HCT116 (cell line): ENCODE results near the gene ZDHHC14. TPM values are rescaled to one million over a fixed set of nuclear protein-coding genes. Genes with fewer than 3 reads are reported as not detected.

Source experiments
- ATAC-seq: fragments of 200-7000 bp; cut with Tn5 transposase; 2 replicates; pipeline ENCODE4 v1.9.1; 2020; ENCODE audit warnings: mild to moderate bottlenecking, moderate library complexity
- BruUV-seq: library from RNA; stranded (reverse); fragments of 400-500 nt; replicated peaks from 2 replicates; lab custom pipeline; 2021; lab: Mats Ljungman, UMichigan
- CTCF ChIA-PET: fragments of 300-600 bp; sonication (Branson Sonifier 250); formaldehyde crosslinking; loops from one replicate; lab custom pipeline; 2021; ENCODE audit warnings: antibody characterized with exemption; lab: Charles Lee
- POLR2A ChIA-PET: fragments of 300-600, 350-600 bp; sonication (Branson Sonifier 250); formaldehyde crosslinking; loops from one replicate; lab custom pipeline; 2021; ENCODE audit warnings: antibody characterized with exemption; lab: Charles Lee
- RAD21 ChIA-PET, 2 experiments: fragments of 300-600 bp; sonication (Branson Sonifier 250); formaldehyde crosslinking; loops; one replicate each; lab custom pipeline; 2023; ENCODE audit warnings: low total read pairs in 2 of 2; ENCODE audit not compliant: uncharacterized antibody in 2 of 2, unreplicated experiment in 2 of 2, low non-redundant PET in 1 of 2; lab: Charles Lee
- DNase-seq: peaks from one replicate; pipeline ENCODE4 v3.0.0-alpha.2; 2010; ENCODE audit warnings: low read depth, low spot score
- H2AFZ ChIP-seq: fragments of 200-600 bp; shearing (Covaris generic), sonication (generic); 2 replicates; pipeline ENCODE4 v1.6.1; 2017; ENCODE audit warnings: low read depth, mixed run types, mixed read lengths, antibody characterized with exemption, low read length; ENCODE audit not compliant: poor library complexity, severe bottlenecking
- H3K27ac ChIP-seq: 2 replicates; pipeline ENCODE4 v1.5.1; 2012; ENCODE audit warnings: low read depth, low read length
- H3K27me3 ChIP-seq: fragments of 200-600 bp; sonication (generic); 2 replicates; pipeline ENCODE4 v1.6.1; 2016; ENCODE audit warnings: mixed run types, low read length, mixed read lengths; ENCODE audit not compliant: insufficient read depth
- H3K36me3 ChIP-seq, 2 experiments: fragments of 200-500 bp in 1 of 2; fragments of 200-600 bp in 1 of 2; sonication (Bioruptor generic) in 1 of 2; sonication (generic) in 1 of 2; 2 replicates each; pipeline versions ENCODE4 v1.5.1 to v1.6.1; 2014 to 2016; ENCODE audit warnings: low read length in 2 of 2, inconsistent platforms in 1 of 2, mixed read lengths in 1 of 2, mixed run types in 1 of 2; ENCODE audit not compliant: insufficient read depth in 2 of 2, control insufficient read depth in 1 of 2
- H3K4me1 ChIP-seq, 2 experiments: fragments of 200-600 bp in 1 of 2; sonication (generic) in 1 of 2; 2 replicates each; pipeline versions ENCODE4 v1.5.1 to v1.6.1; 2012 to 2017; ENCODE audit warnings: low read length in 2 of 2, inconsistent platforms in 1 of 2, mild to moderate bottlenecking in 1 of 2, mixed read lengths in 1 of 2, mixed run types in 1 of 2, moderate library complexity in 1 of 2; ENCODE audit not compliant: insufficient read depth in 2 of 2, control insufficient read depth in 1 of 2
- H3K4me2 ChIP-seq: fragments of 200-600 bp; sonication (generic); 2 replicates; pipeline ENCODE4 v1.6.1; 2017; ENCODE audit warnings: mixed run types, low read length, mixed read lengths
- H3K4me3 ChIP-seq, 2 experiments: fragments of 200-600 bp in 1 of 2; sonication (generic) in 1 of 2; replicated peaks in 1 of 2; 2 replicates each; pipeline ENCODE4 v1.5.1; 2011 to 2016; ENCODE audit warnings: low read length in 2 of 2, control low read depth in 1 of 2, low read depth in 1 of 2, mild to moderate bottlenecking in 1 of 2, mixed read lengths in 1 of 2, mixed run types in 1 of 2
- H3K79me2 ChIP-seq: fragments of 200-600 bp; sonication (generic); 2 replicates; pipeline ENCODE4 v1.6.1; 2017; ENCODE audit warnings: mild to moderate bottlenecking, mixed run types, low read length, moderate library complexity, mixed read lengths; ENCODE audit not compliant: insufficient read depth
- H3K9ac ChIP-seq: fragments of 200-600 bp; sonication (generic); 2 replicates; pipeline ENCODE4 v1.6.1; 2016; ENCODE audit warnings: low read length, mixed read lengths
- H3K9me2 ChIP-seq: fragments of 200-600 bp; sonication (generic), shearing (Covaris generic); 2 replicates; pipeline ENCODE4 v1.6.1; 2017; ENCODE audit warnings: mixed run types, mild to moderate bottlenecking, moderate library complexity; ENCODE audit not compliant: insufficient read depth
- H3K9me3 ChIP-seq, 2 experiments: fragments of 200-500 bp in 1 of 2; fragments of 200-600 bp in 1 of 2; sonication (Bioruptor generic) in 1 of 2; sonication (generic) in 1 of 2; 2 replicates each; pipeline ENCODE4 v1.6.1; 2014 to 2017; ENCODE audit warnings: low read length in 2 of 2, mixed read lengths in 2 of 2, inconsistent platforms in 1 of 2, low read depth in 1 of 2, mild to moderate bottlenecking in 1 of 2, mixed run types in 1 of 2, moderate library complexity in 1 of 2; ENCODE audit not compliant: control insufficient read depth in 1 of 2, insufficient read depth in 1 of 2
- H4K20me1 ChIP-seq: fragments of 200-600 bp; sonication (generic), shearing (Covaris generic); 2 replicates; pipeline ENCODE4 v1.6.1; 2017; ENCODE audit warnings: mixed run types, mild to moderate bottlenecking, moderate library complexity; ENCODE audit not compliant: insufficient read depth
- CBX3 ChIP-seq: IDR thresholded peaks from 2 replicates; pipeline ENCODE4 v1.6.1; 2012; ENCODE audit warnings: low read depth
- ELF1 ChIP-seq: IDR thresholded peaks from 2 replicates; pipeline ENCODE4 v1.6.1; 2012; ENCODE audit warnings: low read depth, borderline replicate concordance
- EZH2phosphoT487 ChIP-seq: fragments of 200-600 bp; IDR thresholded peaks from 2 replicates; pipeline ENCODE4 v1.6.1; 2018; ENCODE audit warnings: antibody characterized with exemption, borderline replicate concordance
- FOSL1 ChIP-seq: IDR thresholded peaks from 2 replicates; pipeline ENCODE4 v1.6.1; 2012; ENCODE audit warnings: low read depth
- JUND ChIP-seq: IDR thresholded peaks from 2 replicates; pipeline ENCODE4 v1.6.1; 2012
- REST ChIP-seq: IDR thresholded peaks from 2 replicates; pipeline ENCODE4 v1.6.1; 2012; ENCODE audit warnings: low read depth
- SP1 ChIP-seq: IDR thresholded peaks from 2 replicates; pipeline ENCODE4 v1.6.1; 2012; ENCODE audit warnings: low read depth
- SRF ChIP-seq: IDR thresholded peaks from 2 replicates; pipeline ENCODE4 v1.6.1; 2012; ENCODE audit warnings: low read depth
- TCF7L2 ChIP-seq: IDR thresholded peaks from 2 replicates; pipeline ENCODE4 v1.7.0; 2011; ENCODE audit warnings: borderline replicate concordance, inconsistent platforms; ENCODE audit not compliant: insufficient read depth, insufficient read length; ENCODE audit errors: extremely low read depth
- ZFX ChIP-seq: fragments of 450-650 bp; IDR thresholded peaks from 2 replicates; pipeline ENCODE4 v1.6.1; 2017
- ZNF274 ChIP-seq: fragments of 200-500 bp; sonication (Bioruptor generic); IDR thresholded peaks from 2 replicates; pipeline ENCODE4 v1.6.1; 2014; ENCODE audit warnings: mild to moderate bottlenecking, low read depth, low read length, inconsistent platforms
- intact Hi-C: fragments of 100-400 bp; cut with micrococcal nuclease; formaldehyde crosslinking; loops from 2 replicates; pipeline ENCODE4 v1.10.0; 2022
- total RNA-seq: library from RNA; stranded (reverse); gene quantifications from one replicate; pipeline ENCODE4 v1.2.1, GENCODE V29; 2021; ENCODE audit not compliant: unreplicated experiment
- TF ChIP-seq, protein P1 (sequence below), 3 experiments: fragments of 200-600 bp in 1 of 3; sonication (generic) in 1 of 3; IDR thresholded peaks in 2 of 3; conservative IDR thresholded peaks in 1 of 3; 2 replicates each; pipeline ENCODE4 v1.5.1; 2012 to 2017; ENCODE audit warnings: low read depth in 2 of 3, low read length in 2 of 3, antibody characterized with exemption in 1 of 3, borderline replicate concordance in 1 of 3, control low read depth in 1 of 3, mild to moderate bottlenecking in 1 of 3, mixed read lengths in 1 of 3, mixed run types in 1 of 3, moderate library complexity in 1 of 3; ENCODE audit not compliant: insufficient read depth in 1 of 3
- TF ChIP-seq, protein P2 (sequence below): IDR thresholded peaks from 2 replicates; pipeline ENCODE4 v1.6.1; 2011; ENCODE audit warnings: mild to moderate bottlenecking, low read length, moderate library complexity; ENCODE audit not compliant: insufficient replicate concordance; ENCODE audit errors: extremely low read depth
- TF ChIP-seq, protein P3 (sequence below): IDR thresholded peaks from 2 replicates; pipeline ENCODE4 v1.6.1; 2012
- TF ChIP-seq, protein P4 (sequence below): IDR thresholded peaks from 2 replicates; pipeline ENCODE4 v1.6.1; 2012

ZDHHC14 gene
- total RNA-seq, 1 experiment from 2014 or later = 5.3 TPM

DNA sequence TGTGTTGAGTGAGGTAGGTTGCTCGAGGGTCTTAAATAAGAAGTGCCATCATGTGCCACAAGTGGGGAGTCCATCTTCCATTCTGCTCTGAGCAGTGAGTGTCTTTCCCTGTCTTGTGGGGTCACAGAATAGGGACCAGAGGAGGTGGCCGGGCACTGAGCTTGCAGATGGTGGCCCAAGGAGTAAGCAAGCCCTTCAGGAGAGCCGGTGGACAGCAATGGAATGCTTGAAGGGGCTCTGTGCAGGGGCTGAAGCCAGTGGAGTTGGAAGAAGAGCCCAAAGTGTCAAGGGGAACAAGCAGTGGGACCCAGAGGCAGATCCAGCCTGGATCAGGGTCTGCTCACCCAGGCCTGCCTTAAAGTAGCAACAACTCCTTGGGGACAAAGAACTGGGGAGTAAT, 228.6 kb downstream of the ZDHHC14 start (continued):
- TF ChIP-seq, protein P1, sequence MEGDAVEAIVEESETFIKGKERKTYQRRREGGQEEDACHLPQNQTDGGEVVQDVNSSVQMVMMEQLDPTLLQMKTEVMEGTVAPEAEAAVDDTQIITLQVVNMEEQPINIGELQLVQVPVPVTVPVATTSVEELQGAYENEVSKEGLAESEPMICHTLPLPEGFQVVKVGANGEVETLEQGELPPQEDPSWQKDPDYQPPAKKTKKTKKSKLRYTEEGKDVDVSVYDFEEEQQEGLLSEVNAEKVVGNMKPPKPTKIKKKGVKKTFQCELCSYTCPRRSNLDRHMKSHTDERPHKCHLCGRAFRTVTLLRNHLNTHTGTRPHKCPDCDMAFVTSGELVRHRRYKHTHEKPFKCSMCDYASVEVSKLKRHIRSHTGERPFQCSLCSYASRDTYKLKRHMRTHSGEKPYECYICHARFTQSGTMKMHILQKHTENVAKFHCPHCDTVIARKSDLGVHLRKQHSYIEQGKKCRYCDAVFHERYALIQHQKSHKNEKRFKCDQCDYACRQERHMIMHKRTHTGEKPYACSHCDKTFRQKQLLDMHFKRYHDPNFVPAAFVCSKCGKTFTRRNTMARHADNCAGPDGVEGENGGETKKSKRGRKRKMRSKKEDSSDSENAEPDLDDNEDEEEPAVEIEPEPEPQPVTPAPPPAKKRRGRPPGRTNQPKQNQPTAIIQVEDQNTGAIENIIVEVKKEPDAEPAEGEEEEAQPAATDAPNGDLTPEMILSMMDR (IDR thresholded peaks at IDR 0.05 in 2 of 3, conservative IDR thresholded peaks at IDR 0.05 in 1 of 3; ENCODE audit: borderline replicate concordance in 1 of 3, insufficient read depth in 1 of 3, low read depth in 2 of 3, low read length in 2 of 3) = no peak
- no peak for TF ChIP-seq SP1
- no peak for TF ChIP-seq JUND

DNA sequence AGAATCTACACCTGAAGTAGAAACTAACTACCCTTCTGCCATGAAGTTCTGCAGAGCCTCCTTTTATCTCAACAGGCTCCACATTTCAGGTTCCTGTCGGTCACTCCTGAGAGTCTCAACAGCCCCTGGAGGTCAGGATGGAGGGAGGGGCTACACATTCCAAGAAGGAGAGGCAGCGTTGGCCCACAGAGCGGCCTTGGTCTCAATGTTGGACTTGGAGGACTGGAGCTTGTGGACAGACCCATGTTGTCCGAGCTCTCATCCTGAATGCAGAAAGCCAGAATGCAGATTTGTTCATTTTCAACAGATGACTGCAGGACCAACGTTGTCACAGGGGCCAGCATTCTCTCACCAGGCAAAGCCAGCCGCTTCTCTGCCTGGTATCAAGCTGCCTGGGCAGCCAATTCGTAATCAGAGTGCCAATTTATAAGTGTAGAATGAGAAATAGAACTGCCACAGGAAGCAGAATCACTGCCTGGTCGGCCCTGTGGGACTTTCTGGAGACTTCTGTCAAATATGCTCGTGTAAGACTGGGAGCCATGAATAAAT, 229.5 kb downstream of the ZDHHC14 start:
- H3K9me2 ChIP-seq = no peaks in the 10 kb centered on the region
- H4K20me1 ChIP-seq = no peaks in the 10 kb centered on the region
- no peak overlapping the region for H3K27ac ChIP-seq
- H3K4me2 ChIP-seq = no peak overlapping the region
- BruUV-seq = no TSS peak
- H3K4me1 ChIP-seq = peaks cover 18 to 29% of the 10 kb centered on the region in 2 experiments
- no peaks in the 10 kb centered on the region for H3K79me2 ChIP-seq
- H3K27me3 ChIP-seq = no peaks in the 10 kb centered on the region
- CTCF ChIA-PET = no interaction called here
- ATAC-seq (no peak), DNase-seq (no peak)
- intact Hi-C loops = loop anchor here (5.0 kb wide), 2 partner anchors 228 to 288 kb away; partner anchors contain the start of genes TMEM242 and ZDHHC14
- no peak overlapping the region for H3K9ac ChIP-seq
- RAD21 ChIA-PET = no interaction called here
- H3K9me3 ChIP-seq = no peaks in the 10 kb centered on the region
- no peak for TF ChIP-seq SRF
- TF ChIP-seq, protein P2, sequence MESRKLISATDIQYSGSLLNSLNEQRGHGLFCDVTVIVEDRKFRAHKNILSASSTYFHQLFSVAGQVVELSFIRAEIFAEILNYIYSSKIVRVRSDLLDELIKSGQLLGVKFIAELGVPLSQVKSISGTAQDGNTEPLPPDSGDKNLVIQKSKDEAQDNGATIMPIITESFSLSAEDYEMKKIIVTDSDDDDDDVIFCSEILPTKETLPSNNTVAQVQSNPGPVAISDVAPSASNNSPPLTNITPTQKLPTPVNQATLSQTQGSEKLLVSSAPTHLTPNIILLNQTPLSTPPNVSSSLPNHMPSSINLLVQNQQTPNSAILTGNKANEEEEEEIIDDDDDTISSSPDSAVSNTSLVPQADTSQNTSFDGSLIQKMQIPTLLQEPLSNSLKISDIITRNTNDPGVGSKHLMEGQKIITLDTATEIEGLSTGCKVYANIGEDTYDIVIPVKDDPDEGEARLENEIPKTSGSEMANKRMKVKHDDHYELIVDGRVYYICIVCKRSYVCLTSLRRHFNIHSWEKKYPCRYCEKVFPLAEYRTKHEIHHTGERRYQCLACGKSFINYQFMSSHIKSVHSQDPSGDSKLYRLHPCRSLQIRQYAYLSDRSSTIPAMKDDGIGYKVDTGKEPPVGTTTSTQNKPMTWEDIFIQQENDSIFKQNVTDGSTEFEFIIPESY = no peak
- no peak for TF ChIP-seq TCF7L2
- TF ChIP-seq ZFX = no peak
- TF ChIP-seq, protein P3, sequence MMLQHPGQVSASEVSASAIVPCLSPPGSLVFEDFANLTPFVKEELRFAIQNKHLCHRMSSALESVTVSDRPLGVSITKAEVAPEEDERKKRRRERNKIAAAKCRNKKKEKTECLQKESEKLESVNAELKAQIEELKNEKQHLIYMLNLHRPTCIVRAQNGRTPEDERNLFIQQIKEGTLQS = no peak
- no peak for TF ChIP-seq CBX3
- no peak for TF ChIP-seq JUND
- no peak for TF ChIP-seq FOSL1
- no peak for TF ChIP-seq ZNF274
- no peak for TF ChIP-seq EZH2phosphoT487
- TF ChIP-seq SP1 = no peak
- TF ChIP-seq ELF1 = no peak
- TF ChIP-seq, protein P4, sequence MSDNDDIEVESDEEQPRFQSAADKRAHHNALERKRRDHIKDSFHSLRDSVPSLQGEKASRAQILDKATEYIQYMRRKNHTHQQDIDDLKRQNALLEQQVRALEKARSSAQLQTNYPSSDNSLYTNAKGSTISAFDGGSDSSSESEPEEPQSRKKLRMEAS = no peak
- TF ChIP-seq REST = no peak
- POLR2A ChIA-PET = no interaction called here
- H3K4me3 ChIP-seq = no peak overlapping the region
- no peaks in the 10 kb centered on the region for H3K36me3 ChIP-seq
- H2AFZ ChIP-seq = no peak overlapping the region
